ENCODE data around the gene COL6A2. TPM values are rescaled to one million over a fixed set of nuclear protein-coding genes. Genes with fewer than 3 reads are reported as not detected.

COL6A2 gene
- total and polyA plus RNA-seq, 8 donors, result 79.3 to 3,737 (median 398) TPM

GRCh38 chr21:46093668-46094400, 4.1 kb upstream of the COL6A2 start:
- no peaks in the 10 kb centered on the region for H3K9me3 ChIP-seq
- DNase-seq, result peak; percentile 10 to 20
- peaks cover 0 to 25% (median 19%) of the 10 kb centered on the region in 3 donors for H3K27me3 ChIP-seq
- intact Hi-C loops (cut with DNase I; ENCODE audit: low total_unique reads), result no loop called here
- H3K36me3 ChIP-seq, result no peaks in the 10 kb centered on the region
- peak overlapping the region in 4 of 5 donors; percentile 87 to 96 (median 88) for H3K27ac ChIP-seq
- H3K4me3 ChIP-seq, result no peak overlapping the region
- peaks cover 18 to 44% (median 28%) of the 10 kb centered on the region in 4 donors for H3K4me1 ChIP-seq
- 68 to 77% (median 74%) methylated on average over 10 to 11 of the region's 11 CpGs for WGBS, 5 donors
- TF ChIP-seq CTCF (IDR thresholded peaks at IDR 0.05), result no peak
- no peak for TF ChIP-seq POLR2AphosphoS5 (IDR thresholded peaks at IDR 0.05)
- TF ChIP-seq EP300 (IDR thresholded peaks at IDR 0.05), result no peak
- no peak for TF ChIP-seq POLR2A (IDR thresholded peaks at IDR 0.05)

- 72 to 82% (median 77%) methylated on average over 14 of the region's 14 CpGs for WGBS, 5 donors
- Histone ChIP-seq H3K27me3 (peaks cover 0 to 32% (median 21%) of the 10 kb centered on the region in 3 donors), H3K4me3 (no peak overlapping the region), H3K9me3 (no peaks in the 10 kb centered on the region), H3K4me1 (peaks cover 18 to 47% (median 29%) of the 10 kb centered on the region in 4 donors), H3K36me3 (no peaks in the 10 kb centered on the region), H3K27ac (peak overlapping the region in 4 of 5 donors; percentile 87 to 96 (median 88))
- TF ChIP-seq POLR2AphosphoS5 (IDR thresholded peaks at IDR 0.05) (no peak), EP300 (IDR thresholded peaks at IDR 0.05) (no peak), CTCF (IDR thresholded peaks at IDR 0.05) (no peak), POLR2A (IDR thresholded peaks at IDR 0.05) (no peak)
- DNase-seq, result peak in 1 of 2 donors; percentile 3
- intact Hi-C loops (cut with DNase I; ENCODE audit: low total_unique reads), result loop anchor here (5.0 kb wide), 1 partner anchor 122 kb away; no protein-coding TSS in a partner anchor
These were observed 3.4 kb upstream of the COL6A2 start for GRCh38 chr21:46094401-46095082.

- Histone ChIP-seq H3K4me1 (peaks cover 18 to 51% (median 29%) of the 10 kb centered on the region in 4 donors), H3K27me3 (peaks cover 0 to 39% (median 21%) of the 10 kb centered on the region in 3 donors), H3K4me3 (no peak overlapping the region), H3K9me3 (no peaks in the 10 kb centered on the region), H3K36me3 (no peaks in the 10 kb centered on the region), H3K27ac (peak overlapping the region in 4 of 5 donors; percentile 8 to 96 (median 68))
- WGBS, 5 donors, result 70 to 74% (median 73%) methylated on average over 16 of the region's 16 CpGs
- no peak for TF ChIP-seq EP300 (IDR thresholded peaks at IDR 0.05)
- no peak for TF ChIP-seq POLR2A (IDR thresholded peaks at IDR 0.05)
- intact Hi-C loops (cut with DNase I; ENCODE audit: low total_unique reads), result loop anchor here (5.0 kb wide), 1 partner anchor 123 kb away; no protein-coding TSS in a partner anchor
- DNase-seq, result peak in 1 of 2 donors; percentile 3
These were observed 2.7 kb upstream of the COL6A2 start for GRCh38 chr21:46095083-46095719.

- Histone ChIP-seq H3K36me3 (no peaks in the 10 kb centered on the region), H3K4me1 (peaks cover 18 to 59% (median 29%) of the 10 kb centered on the region in 4 donors), H3K4me3 (no peak overlapping the region), H3K9me3 (no peaks in the 10 kb centered on the region), H3K27me3 (peaks cover 0 to 47% (median 21%) of the 10 kb centered on the region in 3 donors), H3K27ac (peak overlapping the region in 4 of 5 donors; percentile 89 to 96 (median 92))
- no peak for TF ChIP-seq POLR2AphosphoS5 (IDR thresholded peaks at IDR 0.05)
- no peak for TF ChIP-seq POLR2A (IDR thresholded peaks at IDR 0.05)
- TF ChIP-seq EP300 (IDR thresholded peaks at IDR 0.05), result no peak
- intact Hi-C loops (cut with DNase I; ENCODE audit: low total_unique reads), result loop anchor here (5.0 kb wide), 1 partner anchor 124 kb away; no protein-coding TSS in a partner anchor
- DNase-seq, result peak in 1 of 2 donors; percentile 10
- WGBS, 5 donors, result 82 to 90% (median 85%) methylated on average over 11 to 12 of the region's 12 CpGs
These were observed 1.9 kb upstream of the COL6A2 start for GRCh38 chr21:46095814-46096595.
